Endothelial cell (in vitro differentiated cells): ENCODE measurements around the gene WFDC6. TPM values are rescaled to one million over a fixed set of nuclear protein-coding genes. Genes with fewer than 3 reads are reported as not detected.

Experiments
- DNase-seq: peaks from one replicate; pipeline ENCODE4 v3.0.0; 2021; ENCODE audit warnings: low spot score
- H3K27ac Mint-ChIP-seq: one replicate; pipeline ENCODE4 v1.8.0; 2021; ENCODE audit warnings: mixed read lengths, inconsistent platforms; ENCODE audit not compliant: unreplicated experiment
- H3K27me3 Mint-ChIP-seq: one replicate; pipeline ENCODE4 v1.8.0; 2021; ENCODE audit warnings: mild to moderate bottlenecking, moderate library complexity, mixed read lengths, inconsistent platforms; ENCODE audit not compliant: unreplicated experiment
- H3K36me3 Mint-ChIP-seq: one replicate; pipeline ENCODE4 v1.8.0; 2021; ENCODE audit warnings: mild to moderate bottlenecking, low read depth, mixed read lengths, inconsistent platforms; ENCODE audit not compliant: unreplicated experiment
- H3K4me1 Mint-ChIP-seq: one replicate; pipeline ENCODE4 v1.8.0; 2021; ENCODE audit warnings: mild to moderate bottlenecking, mixed read lengths, inconsistent platforms; ENCODE audit not compliant: unreplicated experiment
- H3K4me3 Mint-ChIP-seq: one replicate; pipeline ENCODE4 v1.8.0; 2021; ENCODE audit warnings: mild to moderate bottlenecking, mixed read lengths, inconsistent platforms; ENCODE audit not compliant: unreplicated experiment
- H3K9me3 Mint-ChIP-seq: one replicate; pipeline ENCODE4 v1.8.0; 2021; ENCODE audit warnings: mixed read lengths, inconsistent platforms; ENCODE audit not compliant: unreplicated experiment
- CTCF ChIP-seq: fragments of 200-600 bp; sonication (generic); IDR thresholded peaks from one replicate; pipeline ENCODE4 v1.5.0; 2021; ENCODE audit warnings: antibody characterized with exemption; ENCODE audit not compliant: unreplicated experiment
- total RNA-seq: library from RNA; stranded (reverse); fragmentation: NEBNext Ultra II Directional; extraction: Animal tissue kit (Norgen Biotek cat#: 25700); gene quantifications from one replicate; pipeline ENCODE4 v1.2.1, GENCODE V29; 2021; ENCODE audit not compliant: unreplicated experiment

Gene WFDC6
- total RNA-seq, 1 donor from 2014 or later = not detected

- no peaks in the 10 kb centered on the region for H3K27me3 Mint-ChIP-seq
- H3K36me3 Mint-ChIP-seq = no peaks in the 10 kb centered on the region
- no peak overlapping the region for H3K27ac Mint-ChIP-seq
- no peaks in the 10 kb centered on the region for H3K4me1 Mint-ChIP-seq
- no peak overlapping the region for H3K4me3 Mint-ChIP-seq
- no peak for TF ChIP-seq CTCF
- DNase-seq = no peak
- no peaks in the 10 kb centered on the region for H3K9me3 Mint-ChIP-seq
These were observed 30.2 kb downstream of the WFDC6 start for GRCh38 chr20:45509091-45509490.

DNA sequence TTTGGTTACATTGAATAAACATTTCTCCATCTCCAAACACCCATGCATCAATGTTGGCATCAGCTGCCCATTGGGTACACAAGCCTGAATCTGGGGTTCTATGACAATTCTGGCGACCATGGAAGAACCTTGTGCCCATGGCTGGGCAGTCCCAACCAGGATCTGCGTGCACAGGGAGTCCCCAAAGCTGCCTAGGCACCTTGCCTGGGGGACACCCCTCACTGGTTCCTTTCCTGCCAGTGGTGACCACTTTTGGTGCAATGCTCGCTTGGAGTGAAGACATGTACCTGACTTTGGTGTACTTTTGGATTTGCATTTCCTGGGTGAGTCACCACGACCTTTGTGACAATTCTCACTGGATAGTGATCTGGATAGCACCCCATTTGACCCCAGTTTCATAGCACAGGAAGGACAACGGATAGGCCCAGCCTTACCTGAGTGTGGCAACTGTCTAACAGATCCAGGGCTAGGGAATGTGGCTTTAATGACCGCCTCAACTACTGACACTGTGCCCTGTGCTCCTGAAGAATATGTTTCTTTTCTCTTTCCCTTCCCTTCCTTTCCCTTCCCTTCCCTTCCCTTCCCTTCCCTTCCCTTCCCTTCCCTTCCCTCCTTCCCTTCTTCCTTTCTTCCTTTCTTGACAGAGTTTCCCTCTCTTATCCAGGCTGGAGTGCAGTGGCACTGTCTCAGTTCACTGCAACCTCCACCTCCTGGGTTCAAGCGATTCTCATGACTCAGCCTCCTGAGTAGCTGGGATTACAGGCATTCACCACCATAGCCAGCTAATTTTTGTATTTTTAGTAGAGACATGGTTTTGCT, 31.0 kb downstream of the WFDC6 start:
- Mint-ChIP-seq H3K27ac (no peak overlapping the region), H3K27me3 (no peaks in the 10 kb centered on the region), H3K36me3 (no peaks in the 10 kb centered on the region), H3K4me3 (no peak overlapping the region), H3K9me3 (no peaks in the 10 kb centered on the region), H3K4me1 (no peaks in the 10 kb centered on the region)
- TF ChIP-seq CTCF = no peak
- DNase-seq = no peak

- no peak for TF ChIP-seq CTCF
- H3K27me3 Mint-ChIP-seq = no peaks in the 10 kb centered on the region
- no peak overlapping the region for H3K27ac Mint-ChIP-seq
- no peaks in the 10 kb centered on the region for H3K9me3 Mint-ChIP-seq
- H3K36me3 Mint-ChIP-seq = no peaks in the 10 kb centered on the region
- DNase-seq = no peak
- no peaks in the 10 kb centered on the region for H3K4me1 Mint-ChIP-seq
- H3K4me3 Mint-ChIP-seq = no peak overlapping the region
These were observed 32.1 kb downstream of the WFDC6 start for GRCh38 chr20:45507011-45507820.

DNA sequence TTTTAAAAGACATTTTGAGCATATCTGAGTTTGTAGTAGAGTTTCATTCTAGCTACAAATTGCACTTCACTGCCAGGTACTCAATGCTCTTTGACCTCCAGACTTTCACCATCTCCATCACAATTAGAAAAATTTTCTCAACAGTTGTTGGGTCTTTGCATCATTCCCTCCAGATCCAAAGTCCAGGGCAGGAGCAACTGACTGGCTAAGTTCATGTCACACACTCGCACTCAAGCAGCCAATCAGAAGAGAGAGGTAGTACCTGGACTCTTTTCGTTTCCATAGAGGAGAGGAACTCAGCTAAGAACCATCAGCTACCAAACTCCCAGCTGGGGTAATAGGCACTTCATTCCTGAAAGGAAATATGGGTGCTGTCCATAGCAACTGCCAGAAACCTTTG, 32.9 kb downstream of the WFDC6 start:
- no peaks in the 10 kb centered on the region for H3K4me1 Mint-ChIP-seq
- no peak for TF ChIP-seq CTCF
- H3K36me3 Mint-ChIP-seq = no peaks in the 10 kb centered on the region
- no peaks in the 10 kb centered on the region for H3K9me3 Mint-ChIP-seq
- H3K4me3 Mint-ChIP-seq = no peak overlapping the region
- H3K27me3 Mint-ChIP-seq = no peaks in the 10 kb centered on the region
- no peak overlapping the region for H3K27ac Mint-ChIP-seq
- DNase-seq = no peak

GRCh38 chr20:45503403-45503802, 35.9 kb downstream of the WFDC6 start:
- Mint-ChIP-seq H3K27ac (no peak overlapping the region), H3K4me3 (no peak overlapping the region), H3K36me3 (no peaks in the 10 kb centered on the region), H3K4me1 (no peaks in the 10 kb centered on the region), H3K9me3 (no peaks in the 10 kb centered on the region), H3K27me3 (no peaks in the 10 kb centered on the region)
- no peak for DNase-seq
- TF ChIP-seq CTCF = no peak
